NCI-H2196 treated with DMSO at 0.1 percent for 48 hours (cell line): ENCODE results near the gene ADAR.
A peak's percentile ranks its signal among the peaks of the same experiment; 100 is the strongest.
"Not testable (repeated sequence)": the region's sequence is repeated elsewhere in the genome, so short reads cannot be mapped to it uniquely, and the experiment has no call there.

Experiments used
- DNase-seq: peaks from one replicate; lab custom pipeline; 2025; ENCODE audit not compliant: unreplicated experiment; lab: John Stamatoyannopoulos, UW

ADAR gene

GRCh38 chr1:154607609-154608396 lies at the start of gene ADAR:
Gene ADAR (minus strand): TSS chr1:154608186. CDS start chr1:154608006, 180 bp downstream.
- peak; percentile 80 for DNase-seq

DNA sequence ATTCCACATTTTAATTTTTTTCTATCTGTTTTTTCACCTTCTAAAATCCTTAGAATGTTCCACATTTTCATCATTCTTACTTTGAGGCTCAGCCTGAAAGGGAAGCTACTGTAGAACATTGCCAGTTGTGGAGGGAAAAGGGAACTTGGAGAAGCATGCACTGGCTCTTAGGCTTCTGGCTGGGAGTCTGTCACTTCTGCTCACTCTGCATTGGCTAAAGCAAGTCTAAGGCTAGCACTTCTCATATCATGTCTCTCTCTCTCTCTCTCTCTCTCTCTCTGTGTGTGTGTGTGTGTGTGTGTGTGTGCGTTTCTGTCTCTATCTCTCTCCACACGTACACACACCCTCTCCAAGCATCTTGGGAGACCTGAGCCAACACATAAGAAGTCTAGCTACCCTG lies 49.6 kb upstream of the ADAR start:
- DNase-seq = no peak

GRCh38 chr1:154652893-154653292 lies 44.9 kb upstream of the ADAR start:
- DNase-seq = no peak

GRCh38 chr1:154644724-154645123 lies 36.7 kb upstream of the ADAR start:
- not testable (repeated sequence) for DNase-seq

GRCh38 chr1:154641534-154641933 lies 33.5 kb upstream of the ADAR start:
- no peak for DNase-seq

- DNase-seq = no peak
These were observed 31.9 kb upstream of the ADAR start for GRCh38 chr1:154639876-154640275.

DNA sequence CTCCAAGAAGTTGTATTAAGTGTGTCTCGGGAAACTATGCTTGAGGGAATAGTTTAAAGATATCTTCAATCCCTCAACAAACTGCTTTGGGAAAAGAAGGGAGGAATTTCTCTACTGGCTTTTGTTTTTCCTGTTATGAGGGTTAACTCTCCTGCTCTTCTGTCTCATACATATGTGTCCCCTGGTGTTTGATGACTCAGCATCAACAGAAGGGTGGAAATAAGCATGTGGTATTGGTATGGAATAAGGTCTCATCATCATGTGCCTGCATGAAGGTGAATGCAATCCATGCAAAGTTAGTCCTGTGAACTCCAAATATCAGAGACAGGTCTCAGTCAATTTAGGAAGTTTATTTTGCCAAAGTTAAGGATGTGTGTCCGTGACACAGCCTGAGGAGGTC lies 27.2 kb upstream of the ADAR start:
- no peak for DNase-seq

DNA sequence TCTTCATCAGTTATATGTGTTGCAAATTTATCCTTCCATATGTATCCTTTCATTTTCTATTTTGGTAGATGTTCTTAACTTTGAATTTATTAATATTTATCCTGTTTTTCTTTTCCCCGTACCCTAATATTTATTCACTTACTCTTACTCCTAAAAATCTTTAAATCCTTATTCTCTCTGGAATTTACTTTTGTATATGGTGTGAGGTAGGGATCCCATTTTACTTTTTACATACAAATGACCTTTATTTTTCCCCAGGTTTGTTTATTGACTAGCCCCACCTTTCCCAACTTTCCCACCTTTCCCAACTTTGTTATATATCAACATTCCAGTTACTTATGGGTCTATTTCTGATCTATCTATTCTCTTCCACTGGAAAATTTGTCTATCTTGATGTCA lies 21.7 kb upstream of the ADAR start:
- DNase-seq = no peak

- DNase-seq = no peak
These were observed 21.2 kb upstream of the ADAR start for GRCh38 chr1:154629061-154629674.

DNA sequence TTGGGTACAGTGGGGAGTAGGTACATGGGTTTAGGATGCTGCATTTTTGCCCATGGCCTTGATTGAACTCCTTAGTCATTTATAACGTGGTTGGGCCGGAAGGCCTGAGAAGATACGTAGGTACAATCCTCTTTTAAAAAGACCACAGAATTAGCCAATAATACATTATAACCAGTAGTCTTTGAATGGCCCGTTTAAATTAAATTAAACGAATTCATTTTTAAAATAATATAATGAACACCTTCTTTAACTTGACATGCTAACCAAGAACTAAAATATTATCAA lies 20.1 kb upstream of the ADAR start:
- no peak for DNase-seq

- peak; percentile 70 for DNase-seq
These were observed 19.5 kb upstream of the ADAR start for GRCh38 chr1:154627257-154628120.

DNA sequence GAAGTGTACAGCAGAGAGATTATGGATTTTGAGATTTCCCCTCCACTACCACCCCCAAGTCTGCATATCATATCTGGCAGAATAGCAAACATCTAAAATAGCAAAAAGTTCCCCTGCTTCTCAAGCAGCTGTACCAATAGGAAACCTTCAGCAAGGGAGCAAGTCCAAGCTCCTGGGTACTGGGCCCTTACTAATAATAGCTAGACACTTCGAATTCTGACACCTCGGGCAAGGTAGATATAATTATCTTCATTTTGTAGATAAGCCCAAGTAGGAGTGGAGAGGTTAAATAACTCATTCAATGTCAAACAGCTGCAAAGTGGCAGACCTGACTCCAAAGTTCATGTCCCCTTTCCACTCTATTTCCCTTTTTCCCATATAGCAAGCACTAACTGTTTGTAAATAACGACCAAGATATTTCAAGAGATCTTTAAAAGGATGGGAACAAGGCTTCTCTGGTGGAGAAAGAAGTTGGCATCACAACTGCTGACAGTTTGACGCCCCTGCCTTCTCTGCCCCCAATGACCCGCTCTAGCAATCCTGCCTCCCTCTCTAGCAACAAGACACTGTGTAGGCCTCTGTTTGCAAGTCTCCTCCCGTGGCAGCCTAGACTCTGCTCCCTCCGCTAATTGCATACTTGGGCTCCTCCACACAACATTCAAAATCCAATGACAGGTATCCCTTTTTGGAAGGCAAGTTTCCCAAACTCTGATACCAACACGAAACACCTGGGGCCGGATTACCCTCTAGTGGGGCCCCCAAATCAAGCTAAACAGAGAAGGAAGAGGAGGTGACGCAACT lies 18.7 kb upstream of the ADAR start:
- no peak for DNase-seq

DNA sequence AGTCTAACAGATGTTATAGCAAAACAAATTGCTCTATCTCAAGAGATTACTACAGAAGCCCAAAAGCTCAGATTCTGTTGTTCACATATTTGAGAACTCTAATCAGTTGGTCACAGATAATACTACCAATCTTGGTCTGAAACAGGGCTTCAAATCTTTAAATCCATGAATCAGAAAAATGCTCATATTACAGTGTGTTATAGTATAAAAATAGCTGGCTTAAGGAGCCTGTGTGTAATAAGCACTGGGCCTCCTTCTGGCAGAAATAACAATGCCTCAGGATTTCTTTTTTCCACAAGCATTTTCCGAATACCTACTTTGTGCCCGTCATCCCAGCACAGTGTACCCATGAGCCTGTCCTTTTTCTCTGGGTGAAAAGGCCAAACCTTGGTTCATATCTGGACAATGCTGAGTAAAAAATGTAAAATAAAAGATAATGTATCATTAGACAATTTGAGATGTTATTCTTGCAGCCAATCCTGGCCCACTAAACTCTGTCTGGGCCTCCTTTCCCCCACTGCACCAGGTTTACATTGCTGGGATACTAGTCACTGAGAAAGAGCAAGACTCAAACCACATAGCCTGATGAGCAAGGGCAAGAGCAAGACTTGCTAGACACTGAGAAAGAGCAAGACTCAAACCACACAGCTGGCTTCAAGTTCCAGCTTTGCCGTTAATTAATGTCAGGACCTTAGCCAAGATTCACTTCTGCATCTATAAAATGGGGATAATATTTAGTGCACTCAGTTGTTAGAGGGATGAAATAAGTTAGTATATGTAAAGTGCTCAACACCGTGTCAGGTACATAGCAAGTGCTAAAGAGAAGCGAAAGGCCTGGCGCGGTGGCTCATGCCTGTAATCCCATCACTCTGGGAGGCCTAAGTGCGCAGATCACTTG lies 17.0 kb upstream of the ADAR start:
- no peak for DNase-seq

GRCh38 chr1:154623358-154623757 lies 15.4 kb upstream of the ADAR start:
- no peak for DNase-seq

DNA sequence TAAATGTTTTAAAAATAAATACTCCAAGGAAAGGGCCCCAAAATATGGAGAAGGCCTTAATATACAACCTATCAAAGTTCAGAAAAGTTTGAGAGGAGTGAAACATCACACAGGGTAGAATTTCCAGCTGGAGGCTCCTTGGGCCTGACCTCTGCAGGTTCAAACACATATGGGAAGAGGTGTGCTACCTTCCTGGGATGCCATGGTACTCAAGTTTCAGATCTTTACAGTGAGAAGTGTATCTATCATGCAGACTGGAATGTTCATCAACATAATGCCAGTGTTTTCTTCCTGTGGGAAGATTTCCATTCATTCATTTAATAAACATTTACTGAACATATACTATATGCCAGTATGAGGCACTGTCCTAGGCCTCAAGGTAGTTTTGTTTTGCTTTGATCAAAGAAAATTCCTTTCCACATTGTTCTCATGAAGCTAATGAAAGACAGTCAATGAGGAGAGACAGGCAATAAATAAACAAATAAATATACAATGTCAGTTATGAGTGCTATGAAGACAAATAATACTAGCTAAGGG lies 14.6 kb upstream of the ADAR start:
- no peak for DNase-seq

GRCh38 chr1:154621875-154622274 lies 13.9 kb upstream of the ADAR start:
- no peak for DNase-seq

DNA sequence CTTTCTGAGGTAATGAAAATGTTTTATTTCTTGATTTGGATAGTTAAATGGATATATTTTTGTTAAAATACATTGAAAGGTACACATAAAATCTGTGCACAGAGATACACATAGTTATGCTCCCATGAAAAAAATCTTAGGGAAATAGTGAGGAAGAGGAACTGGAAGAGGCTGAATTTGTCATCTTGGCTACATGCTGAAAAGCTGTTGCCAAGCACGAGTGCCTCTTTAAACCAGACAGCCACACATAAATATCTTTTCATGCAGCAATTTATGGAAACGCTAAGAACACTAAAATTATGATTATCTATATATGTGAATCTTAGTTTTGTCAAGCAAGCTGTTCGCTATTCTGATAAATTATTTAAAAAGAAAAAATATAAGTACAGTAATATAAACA lies 12.8 kb upstream of the ADAR start:
- DNase-seq = no peak

- no peak for DNase-seq
These were observed 11.4 kb upstream of the ADAR start for GRCh38 chr1:154619181-154619948.

GRCh38 chr1:154616659-154617345 lies 8.8 kb upstream of the ADAR start:
- DNase-seq = no peak
